ENCODE data around the gene ODAD2. TPM values are rescaled to one million over a fixed set of nuclear protein-coding genes. Genes with fewer than 3 reads are reported as not detected.

ODAD2 gene
- total RNA-seq, 1 donor from 2014 or later: 1.5 TPM

DNA sequence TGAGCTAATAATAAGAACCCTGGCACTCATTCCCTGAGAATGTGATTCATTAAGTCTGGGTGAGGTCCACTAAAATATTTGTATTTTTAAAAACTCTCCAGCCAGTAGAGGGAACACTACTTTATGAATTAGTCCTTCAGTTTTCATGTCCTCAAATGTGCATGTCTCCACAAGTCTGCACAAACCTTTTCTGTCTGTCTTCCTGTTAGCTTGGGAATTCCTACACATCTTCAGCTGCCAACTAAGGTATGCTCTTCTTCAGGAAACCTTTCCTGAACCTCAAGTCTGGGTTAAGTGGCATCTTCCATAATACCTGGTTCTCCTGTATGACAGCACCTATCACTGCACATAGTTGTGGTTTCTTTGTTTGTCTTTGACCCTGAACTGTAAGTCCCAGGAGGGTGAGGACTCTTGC, 133.7 kb downstream of the ODAD2 start:
- peaks cover 10% of the 10 kb centered on the region for H3K27me3 Mint-ChIP-seq

GRCh38 chr10:27861781-27862180, 137.1 kb downstream of the ODAD2 start:
- no peak overlapping the region for H3K27ac Mint-ChIP-seq

More for the DNA sequence above, 133.7 kb downstream of the ODAD2 start:
- no peak for DNase-seq (ENCODE audit: extremely low spot score, unreplicated experiment)
- Mint-ChIP-seq H3K4me3 (no peak overlapping the region), H3K27ac (no peak overlapping the region), H3K4me1 (ENCODE audit: unreplicated experiment) (no peaks in the 10 kb centered on the region), H3K36me3 (no peaks in the 10 kb centered on the region), H3K9me3 (peaks cover 5% of the 10 kb centered on the region)
- TF ChIP-seq, protein P1, sequence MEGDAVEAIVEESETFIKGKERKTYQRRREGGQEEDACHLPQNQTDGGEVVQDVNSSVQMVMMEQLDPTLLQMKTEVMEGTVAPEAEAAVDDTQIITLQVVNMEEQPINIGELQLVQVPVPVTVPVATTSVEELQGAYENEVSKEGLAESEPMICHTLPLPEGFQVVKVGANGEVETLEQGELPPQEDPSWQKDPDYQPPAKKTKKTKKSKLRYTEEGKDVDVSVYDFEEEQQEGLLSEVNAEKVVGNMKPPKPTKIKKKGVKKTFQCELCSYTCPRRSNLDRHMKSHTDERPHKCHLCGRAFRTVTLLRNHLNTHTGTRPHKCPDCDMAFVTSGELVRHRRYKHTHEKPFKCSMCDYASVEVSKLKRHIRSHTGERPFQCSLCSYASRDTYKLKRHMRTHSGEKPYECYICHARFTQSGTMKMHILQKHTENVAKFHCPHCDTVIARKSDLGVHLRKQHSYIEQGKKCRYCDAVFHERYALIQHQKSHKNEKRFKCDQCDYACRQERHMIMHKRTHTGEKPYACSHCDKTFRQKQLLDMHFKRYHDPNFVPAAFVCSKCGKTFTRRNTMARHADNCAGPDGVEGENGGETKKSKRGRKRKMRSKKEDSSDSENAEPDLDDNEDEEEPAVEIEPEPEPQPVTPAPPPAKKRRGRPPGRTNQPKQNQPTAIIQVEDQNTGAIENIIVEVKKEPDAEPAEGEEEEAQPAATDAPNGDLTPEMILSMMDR (conservative IDR thresholded peaks at IDR 0.05): no peak

DNA sequence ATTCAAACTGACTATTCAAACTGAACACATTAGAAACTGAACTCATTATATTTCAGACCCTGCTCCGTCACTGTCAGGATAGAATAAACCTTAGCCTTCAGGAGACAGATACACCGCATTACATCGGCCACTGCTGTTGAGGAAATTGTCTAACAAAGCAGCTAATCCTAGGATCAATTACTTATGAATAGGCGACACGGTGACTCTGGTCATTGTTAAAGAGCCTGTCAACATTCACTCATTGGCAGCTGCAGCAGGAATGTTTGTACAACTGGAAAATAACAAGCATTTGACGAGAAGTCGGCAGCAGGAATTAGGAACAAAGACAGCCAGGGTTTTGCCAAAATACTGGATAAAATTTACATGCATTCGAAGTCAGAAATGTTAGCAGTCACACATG, 141.3 kb downstream of the ODAD2 start:
- H3K4me1 Mint-ChIP-seq (ENCODE audit: unreplicated experiment): peaks cover 8% of the 10 kb centered on the region
- no peak overlapping the region for H3K4me3 Mint-ChIP-seq
- no peak overlapping the region for H3K27ac Mint-ChIP-seq
- peaks cover 23% of the 10 kb centered on the region for H3K27me3 Mint-ChIP-seq
- no peaks in the 10 kb centered on the region for H3K36me3 Mint-ChIP-seq
- TF ChIP-seq, protein P1 (conservative IDR thresholded peaks at IDR 0.05): no peak
- no peak for DNase-seq (ENCODE audit: extremely low spot score, unreplicated experiment)
- H3K9me3 Mint-ChIP-seq: no peaks in the 10 kb centered on the region

More at GRCh38 chr10:27861781-27862180, 137.1 kb downstream of the ODAD2 start:
- H3K4me3 Mint-ChIP-seq: no peak overlapping the region
- peaks cover 8% of the 10 kb centered on the region for H3K4me1 Mint-ChIP-seq (ENCODE audit: unreplicated experiment)
- no peak for DNase-seq (ENCODE audit: extremely low spot score, unreplicated experiment)
- no peaks in the 10 kb centered on the region for H3K36me3 Mint-ChIP-seq
- no peaks in the 10 kb centered on the region for H3K9me3 Mint-ChIP-seq
- TF ChIP-seq, protein P1 (conservative IDR thresholded peaks at IDR 0.05): no peak
- peaks cover 27% of the 10 kb centered on the region for H3K27me3 Mint-ChIP-seq

GRCh38 chr10:27844223-27844622, 154.7 kb downstream of the ODAD2 start:
- no peak for DNase-seq (ENCODE audit: extremely low spot score, unreplicated experiment)
- Mint-ChIP-seq H3K36me3 (no peaks in the 10 kb centered on the region), H3K9me3 (no peaks in the 10 kb centered on the region), H3K27me3 (peaks cover 7% of the 10 kb centered on the region), H3K27ac (no peak overlapping the region), H3K4me1 (ENCODE audit: unreplicated experiment) (no peaks in the 10 kb centered on the region), H3K4me3 (no peak overlapping the region)
- TF ChIP-seq, protein P1 (conservative IDR thresholded peaks at IDR 0.05): no peak

DNA sequence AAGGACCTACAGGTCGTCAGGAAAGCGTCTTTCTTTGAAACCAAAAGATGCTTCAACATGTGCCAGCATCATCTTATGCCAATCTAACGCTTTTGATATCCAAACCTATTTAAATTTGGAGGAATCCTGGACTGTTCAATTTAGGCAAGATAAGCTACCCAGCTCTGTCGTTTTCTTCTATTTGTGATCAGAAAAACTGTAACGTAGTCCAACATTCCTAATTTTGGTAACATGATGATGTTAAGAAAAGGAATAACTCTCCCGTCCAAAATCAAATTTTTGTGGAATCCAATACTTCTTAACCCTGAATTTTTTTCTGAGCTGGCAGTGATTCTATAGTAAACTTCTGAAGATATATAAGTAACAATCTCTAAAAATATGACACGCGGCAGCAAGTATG, 160.0 kb downstream of the ODAD2 start:
- TF ChIP-seq, protein P1 (conservative IDR thresholded peaks at IDR 0.05): no peak
- Mint-ChIP-seq H3K4me1 (ENCODE audit: unreplicated experiment) (no peaks in the 10 kb centered on the region), H3K36me3 (no peaks in the 10 kb centered on the region), H3K27ac (no peak overlapping the region), H3K4me3 (no peak overlapping the region), H3K9me3 (no peaks in the 10 kb centered on the region), H3K27me3 (peaks cover 3% of the 10 kb centered on the region)
- DNase-seq (ENCODE audit: extremely low spot score, unreplicated experiment): no peak

DNA sequence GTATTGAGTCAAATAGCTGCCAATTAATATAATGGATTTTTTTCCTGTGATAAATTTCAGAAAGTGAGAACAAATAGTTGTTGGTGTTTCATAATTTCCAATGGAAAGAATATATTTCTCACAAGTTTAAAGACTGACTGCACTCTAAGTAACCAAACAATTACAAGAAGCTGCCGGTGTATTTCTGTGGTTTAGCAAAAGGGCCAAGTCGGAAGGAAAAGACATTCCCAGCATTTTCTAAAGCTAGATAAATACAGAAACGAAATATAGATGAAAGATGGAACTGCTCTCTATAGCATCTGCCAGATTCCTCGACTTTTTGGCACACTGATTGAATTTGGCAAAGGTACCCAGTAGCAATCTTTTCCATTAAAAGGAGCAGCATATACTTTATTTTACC, 160.5 kb downstream of the ODAD2 start:
- Mint-ChIP-seq H3K9me3 (no peaks in the 10 kb centered on the region), H3K4me1 (ENCODE audit: unreplicated experiment) (no peaks in the 10 kb centered on the region), H3K4me3 (no peak overlapping the region), H3K27me3 (peaks cover 3% of the 10 kb centered on the region), H3K36me3 (no peaks in the 10 kb centered on the region), H3K27ac (no peak overlapping the region)
- no peak for DNase-seq (ENCODE audit: extremely low spot score, unreplicated experiment)
- TF ChIP-seq, protein P1 (conservative IDR thresholded peaks at IDR 0.05): no peak
